Testis (tissue), 2 donors: ENCODE data around the gene TMIGD3.

ENCODE experiments used
- POLR2A ChIP-seq: fragments of 450-650 bp; IDR thresholded peaks from one replicate; pipeline ENCODE4 v1.6.1; 2017; ENCODE audit warnings: antibody characterized with exemption, mild to moderate bottlenecking, moderate library complexity
- TF ChIP-seq, protein P1 (sequence below), 3 experiments: fragments of 450-650 bp in 2 of 3; fragments of 200-600 bp in 1 of 3; sonication (generic) in 1 of 3; IDR thresholded peaks; one replicate each; pipeline ENCODE4 v1.5.1; 2016 to 2019; ENCODE audit warnings: antibody characterized with exemption in 3 of 3, mild to moderate bottlenecking in 2 of 3, moderate library complexity in 1 of 3

DNA sequence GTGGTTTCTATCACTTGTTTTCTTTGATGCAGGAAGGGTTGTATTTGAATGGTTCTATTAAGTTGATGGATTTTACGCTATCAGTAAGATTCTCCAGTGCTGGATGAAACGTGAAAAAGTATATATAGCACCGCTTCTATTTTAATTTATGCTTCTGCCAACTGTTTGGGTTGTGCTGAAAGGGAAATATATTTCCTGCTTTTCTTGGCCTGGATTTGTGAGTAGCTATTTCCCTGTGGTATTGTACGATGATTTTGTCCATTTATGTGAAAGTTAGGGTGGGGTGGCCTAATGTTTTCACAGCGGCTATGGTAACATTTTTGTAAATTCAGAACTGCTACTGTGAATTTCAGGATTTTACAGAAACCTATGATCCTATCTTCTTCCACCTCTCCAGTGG lies 29.3 kb downstream of the TMIGD3 start:
- TF ChIP-seq, protein P1, sequence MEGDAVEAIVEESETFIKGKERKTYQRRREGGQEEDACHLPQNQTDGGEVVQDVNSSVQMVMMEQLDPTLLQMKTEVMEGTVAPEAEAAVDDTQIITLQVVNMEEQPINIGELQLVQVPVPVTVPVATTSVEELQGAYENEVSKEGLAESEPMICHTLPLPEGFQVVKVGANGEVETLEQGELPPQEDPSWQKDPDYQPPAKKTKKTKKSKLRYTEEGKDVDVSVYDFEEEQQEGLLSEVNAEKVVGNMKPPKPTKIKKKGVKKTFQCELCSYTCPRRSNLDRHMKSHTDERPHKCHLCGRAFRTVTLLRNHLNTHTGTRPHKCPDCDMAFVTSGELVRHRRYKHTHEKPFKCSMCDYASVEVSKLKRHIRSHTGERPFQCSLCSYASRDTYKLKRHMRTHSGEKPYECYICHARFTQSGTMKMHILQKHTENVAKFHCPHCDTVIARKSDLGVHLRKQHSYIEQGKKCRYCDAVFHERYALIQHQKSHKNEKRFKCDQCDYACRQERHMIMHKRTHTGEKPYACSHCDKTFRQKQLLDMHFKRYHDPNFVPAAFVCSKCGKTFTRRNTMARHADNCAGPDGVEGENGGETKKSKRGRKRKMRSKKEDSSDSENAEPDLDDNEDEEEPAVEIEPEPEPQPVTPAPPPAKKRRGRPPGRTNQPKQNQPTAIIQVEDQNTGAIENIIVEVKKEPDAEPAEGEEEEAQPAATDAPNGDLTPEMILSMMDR (IDR thresholded peaks at IDR 0.05) = no peak
- no peak for TF ChIP-seq POLR2A
